ENCODE results near the gene TOM1L2.
"Not testable (repeated sequence)": the region's sequence is repeated elsewhere in the genome, so short reads cannot be mapped to it uniquely, and the experiment has no call there.

Gene TOM1L2

GRCh38 chr17:17972126-17972951, at the start of gene TOM1L2, which contains the start of gene DRC3:
Gene TOM1L2 (minus strand): TSS chr17:17972400. CDS start chr17:17972313, 87 bp downstream.
Gene DRC3 (plus strand): TSS chr17:17972862. CDS start chr17:17977599, 4,737 bp downstream.
- peak; percentile 99 for DNase-seq (ENCODE audit: low spot score)

GRCh38 chr17:18021372-18021771, 49.2 kb upstream of the TOM1L2 start:
- DNase-seq (ENCODE audit: low spot score): no peak

GRCh38 chr17:18020971-18021370, 48.8 kb upstream of the TOM1L2 start:
- no peak for DNase-seq (ENCODE audit: low spot score)

GRCh38 chr17:18019838-18020154, 47.6 kb upstream of the TOM1L2 start:
- no peak for DNase-seq (ENCODE audit: low spot score)

- no peak for DNase-seq (ENCODE audit: low spot score)
These were observed 46.3 kb upstream of the TOM1L2 start for GRCh38 chr17:18018411-18018921.

- DNase-seq (ENCODE audit: low spot score): no peak
These were observed 45.8 kb upstream of the TOM1L2 start for GRCh38 chr17:18017958-18018357.

- DNase-seq (ENCODE audit: low spot score): no peak
These were observed 44.2 kb upstream of the TOM1L2 start for GRCh38 chr17:18016426-18016825.

GRCh38 chr17:18015593-18015992, 43.4 kb upstream of the TOM1L2 start:
- DNase-seq (ENCODE audit: low spot score): no peak

GRCh38 chr17:18014006-18014405, 41.8 kb upstream of the TOM1L2 start:
- no peak for DNase-seq (ENCODE audit: low spot score)

- no peak for DNase-seq (ENCODE audit: low spot score)
These were observed 39.1 kb upstream of the TOM1L2 start for GRCh38 chr17:18011286-18011685.

GRCh38 chr17:18009609-18010420, 37.6 kb upstream of the TOM1L2 start:
- no peak for DNase-seq (ENCODE audit: low spot score)

GRCh38 chr17:18008496-18009268, 36.5 kb upstream of the TOM1L2 start:
- DNase-seq (ENCODE audit: low spot score): peak; percentile 80

GRCh38 chr17:18006495-18007239, 34.5 kb upstream of the TOM1L2 start:
- no peak for DNase-seq (ENCODE audit: low spot score)

- no peak for DNase-seq (ENCODE audit: low spot score)
These were observed 33.3 kb upstream of the TOM1L2 start for GRCh38 chr17:18005496-18005895.

- DNase-seq (ENCODE audit: low spot score): no peak
These were observed 32.7 kb upstream of the TOM1L2 start for GRCh38 chr17:18004884-18005305.

GRCh38 chr17:18004345-18004744, 32.1 kb upstream of the TOM1L2 start:
- DNase-seq (ENCODE audit: low spot score): no peak

- DNase-seq (ENCODE audit: low spot score): peak; percentile 33
These were observed 30.0 kb upstream of the TOM1L2 start for GRCh38 chr17:18002171-18002570.

GRCh38 chr17:18000030-18000408, 27.8 kb upstream of the TOM1L2 start:
- no peak for DNase-seq (ENCODE audit: low spot score)

- DNase-seq (ENCODE audit: low spot score): no peak
These were observed 27.3 kb upstream of the TOM1L2 start for GRCh38 chr17:17999364-18000029.

- DNase-seq (ENCODE audit: low spot score): no peak
These were observed 26.7 kb upstream of the TOM1L2 start for GRCh38 chr17:17998934-17999333.

- not testable (repeated sequence) for DNase-seq (ENCODE audit: low spot score)
These were observed 23.7 kb upstream of the TOM1L2 start for GRCh38 chr17:17995887-17996286.

All from GM03348 (cell line).